ENCODE measurements around the gene SEPTIN11. TPM values are rescaled to one million over a fixed set of nuclear protein-coding genes. Genes with fewer than 3 reads are reported as not detected.

SEPTIN11 gene
- total RNA-seq, 1 experiment from 2014 or later: 77.3 TPM

DNA sequence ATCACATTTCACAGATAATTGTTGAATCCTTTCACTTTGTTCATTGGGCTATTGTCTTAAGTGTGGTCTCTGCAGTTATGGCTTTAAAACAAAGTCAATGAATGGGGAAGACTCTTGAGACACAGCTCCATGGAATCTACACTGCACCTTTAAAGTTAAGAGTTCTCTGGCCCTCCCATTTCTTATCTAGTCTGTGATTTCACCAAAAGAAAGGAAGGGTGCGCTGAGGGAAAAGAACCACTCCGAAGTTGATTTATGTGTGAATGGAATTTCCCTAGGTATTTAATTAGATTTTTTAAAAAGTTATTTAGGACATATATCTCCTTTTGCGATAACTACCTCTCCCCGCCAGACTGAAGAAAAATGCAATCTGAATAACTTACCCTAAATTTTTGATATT, 2.5 kb downstream of the SEPTIN11 start:
- Histone ChIP-seq H2BK12ac (ENCODE audit: insufficient read length, low read depth, low read length) (no peak overlapping the region), H3K14ac (ENCODE audit: insufficient read depth, low read length) (no peak overlapping the region), H3K79me2 (ENCODE audit: insufficient read depth, low read length) (peaks cover 28% of the 10 kb centered on the region; the same call in 1 of the 2 replicates), H4K91ac (ENCODE audit: insufficient read length, low read depth, low read length) (no peak overlapping the region), H3K4ac (ENCODE audit: low read depth, low read length) (no peak overlapping the region), H3K18ac (ENCODE audit: insufficient read length, low read depth, low read length) (no peak overlapping the region), H3K4me2 (ENCODE audit: insufficient read depth, insufficient read length, low read length) (no peak overlapping the region), H3K27me3 (ENCODE audit: insufficient read depth, low read length) (no peaks in the 10 kb centered on the region; the same call in 1 of the 2 replicates), H4K20me1 (ENCODE audit: control insufficient read depth, insufficient read depth, insufficient read length) (no peaks in the 10 kb centered on the region), H2BK15ac (ENCODE audit: low read depth, low read length) (no peak overlapping the region), H2AK5ac (ENCODE audit: insufficient read length, low read length) (no peak overlapping the region), H4K5ac (ENCODE audit: insufficient read length, low read depth, low read length) (no peak overlapping the region), H3K4me1 (ENCODE audit: insufficient read depth, low read length) (peaks cover 5% of the 10 kb centered on the region; the same call in 1 of the 2 replicates), H2BK5ac (ENCODE audit: insufficient read length, low read length) (no peak overlapping the region), H3T11ph (ENCODE audit: low read length) (no peak overlapping the region), H2AFZ (ENCODE audit: low read length) (no peak overlapping the region), H3K27ac (ENCODE audit: insufficient read length, low read depth, low read length) (no peak overlapping the region), H2BK20ac (ENCODE audit: low read depth, low read length, poor library complexity, severe bottlenecking) (no peak overlapping the region), H4K8ac (replicated peaks; ENCODE audit: insufficient read length, low read depth, low read length) (no peak overlapping the region), H3K79me1 (ENCODE audit: insufficient read depth, low read depth, low read length, poor library complexity, severe bottlenecking) (peaks cover 5% of the 10 kb centered on the region), H3K56ac (ENCODE audit: insufficient read length, low read depth, low read length) (no peak overlapping the region), H3K23ac (ENCODE audit: insufficient read length, low read depth, low read length) (no peak overlapping the region), H3K9me3 (ENCODE audit: control insufficient read depth, low read depth, low read length) (no peaks in the 10 kb centered on the region), H2BK120ac (ENCODE audit: low read depth, low read length, poor library complexity, severe bottlenecking) (no peak overlapping the region), H3K23me2 (ENCODE audit: insufficient read length, low read depth, low read length, poor library complexity, severe bottlenecking) (peaks cover 23% of the 10 kb centered on the region), H3K9ac (ENCODE audit: extremely low read depth, insufficient read length, low read length) (no peak overlapping the region)
- no CpG with 5 or more reads among the region's 4 CpGs for WGBS (ENCODE audit: extremely low coverage, insufficient read length, low lambda C conversion rate)
- peaks cover 34 to 35% of the 10 kb centered on the region in 2 experiments for H3K4me1 Mint-ChIP-seq
- DNase-seq: no peak
- no peak overlapping the region for H3K27ac Mint-ChIP-seq
- peak overlapping the region in 1 of 2 experiments; percentile 61; a peak in 2 of 5 replicates for H3K4me3 Mint-ChIP-seq
- no peaks in the 10 kb centered on the region for H3K36me3 Mint-ChIP-seq (ENCODE audit: insufficient read depth in 1 of 3, low read depth in 3 of 3)
- H3K27me3 Mint-ChIP-seq (ENCODE audit: low read depth): peaks cover 18% of the 10 kb centered on the region
- TF ChIP-seq, protein P1, sequence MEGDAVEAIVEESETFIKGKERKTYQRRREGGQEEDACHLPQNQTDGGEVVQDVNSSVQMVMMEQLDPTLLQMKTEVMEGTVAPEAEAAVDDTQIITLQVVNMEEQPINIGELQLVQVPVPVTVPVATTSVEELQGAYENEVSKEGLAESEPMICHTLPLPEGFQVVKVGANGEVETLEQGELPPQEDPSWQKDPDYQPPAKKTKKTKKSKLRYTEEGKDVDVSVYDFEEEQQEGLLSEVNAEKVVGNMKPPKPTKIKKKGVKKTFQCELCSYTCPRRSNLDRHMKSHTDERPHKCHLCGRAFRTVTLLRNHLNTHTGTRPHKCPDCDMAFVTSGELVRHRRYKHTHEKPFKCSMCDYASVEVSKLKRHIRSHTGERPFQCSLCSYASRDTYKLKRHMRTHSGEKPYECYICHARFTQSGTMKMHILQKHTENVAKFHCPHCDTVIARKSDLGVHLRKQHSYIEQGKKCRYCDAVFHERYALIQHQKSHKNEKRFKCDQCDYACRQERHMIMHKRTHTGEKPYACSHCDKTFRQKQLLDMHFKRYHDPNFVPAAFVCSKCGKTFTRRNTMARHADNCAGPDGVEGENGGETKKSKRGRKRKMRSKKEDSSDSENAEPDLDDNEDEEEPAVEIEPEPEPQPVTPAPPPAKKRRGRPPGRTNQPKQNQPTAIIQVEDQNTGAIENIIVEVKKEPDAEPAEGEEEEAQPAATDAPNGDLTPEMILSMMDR (conservative IDR thresholded peaks at IDR 0.05): no peak
- H3K9me3 Mint-ChIP-seq: no peaks in the 10 kb centered on the region

Measured in H9 (cell line).